ENCODE data around the gene NFIA.

The NFIA gene

DNA sequence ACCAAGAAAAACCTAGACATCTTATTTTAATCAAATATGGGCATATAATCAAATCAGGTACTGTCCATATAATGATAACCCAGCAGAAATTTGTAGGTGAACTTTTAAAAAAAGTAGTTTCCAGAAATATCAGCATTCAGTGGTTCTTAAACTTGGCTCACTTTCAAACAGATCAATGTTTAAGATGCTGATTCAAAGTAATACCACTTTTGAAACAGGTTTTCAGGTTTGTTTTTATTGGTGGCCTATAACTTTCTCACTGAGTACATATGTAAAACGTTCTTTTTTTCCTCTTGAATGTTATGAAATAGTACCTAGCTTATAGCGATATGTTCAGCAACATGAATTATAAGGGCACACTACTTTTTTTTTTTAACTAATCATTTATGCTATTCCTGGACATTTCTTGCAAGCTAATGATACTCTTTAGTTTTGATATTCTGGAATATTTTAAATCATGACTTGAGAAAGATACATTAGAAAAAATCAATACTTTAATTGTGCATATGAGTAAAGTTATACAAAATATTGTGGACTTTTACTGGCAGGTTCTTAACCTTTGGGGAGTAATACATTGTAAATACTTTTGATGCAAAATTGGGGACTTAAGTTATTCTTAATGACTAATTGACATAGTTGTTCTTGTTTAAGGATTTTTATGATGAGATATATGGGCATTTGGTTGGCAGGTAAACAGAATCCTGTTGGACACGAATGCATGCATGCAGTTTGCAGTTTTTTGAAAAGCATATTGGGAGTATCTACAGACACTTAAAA lies 3.0 kb downstream of the NFIA start:
- no peak for DNase-seq

GRCh38 chr1:61085983-61086644 lies 3.8 kb downstream of the NFIA start:
- no peak for DNase-seq

- no peak for DNase-seq
These were observed 5.2 kb downstream of the NFIA start for GRCh38 chr1:61087571-61087970.

GRCh38 chr1:61088163-61088974 lies 6.0 kb downstream of the NFIA start:
- no peak for DNase-seq

DNA sequence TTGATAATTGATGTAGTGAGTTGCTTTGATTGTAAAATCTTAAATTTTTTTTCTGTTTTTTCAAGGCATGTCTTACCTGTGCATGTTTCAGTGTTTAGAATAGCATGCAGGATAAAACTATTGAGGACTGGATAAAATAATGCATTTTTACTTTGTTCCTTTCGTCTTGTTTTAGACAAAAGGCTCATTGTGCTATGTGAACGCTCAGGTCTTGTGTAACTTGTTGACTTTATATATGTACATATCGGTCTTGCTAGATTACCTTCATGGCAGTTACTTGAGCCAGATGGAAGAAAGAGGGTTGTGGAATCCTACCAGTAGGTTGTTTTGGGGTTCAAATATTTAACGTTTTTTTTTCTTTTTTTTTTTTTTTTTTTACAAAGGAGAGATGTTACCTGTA lies 7.0 kb downstream of the NFIA start:
- no peak for DNase-seq

- no peak for DNase-seq
These were observed 7.4 kb downstream of the NFIA start for GRCh38 chr1:61089741-61090140.

GRCh38 chr1:61090546-61091202 lies 8.3 kb downstream of the NFIA start:
- no peak for DNase-seq

GRCh38 chr1:61091455-61091854 lies 9.1 kb downstream of the NFIA start:
- DNase-seq, result no peak

GRCh38 chr1:61092642-61093041 lies 10.3 kb downstream of the NFIA start:
- no peak for DNase-seq

- no peak for DNase-seq
These were observed 11.3 kb downstream of the NFIA start for GRCh38 chr1:61093525-61094137.

GRCh38 chr1:61094677-61095469 lies 12.5 kb downstream of the NFIA start:
- no peak for DNase-seq

DNA sequence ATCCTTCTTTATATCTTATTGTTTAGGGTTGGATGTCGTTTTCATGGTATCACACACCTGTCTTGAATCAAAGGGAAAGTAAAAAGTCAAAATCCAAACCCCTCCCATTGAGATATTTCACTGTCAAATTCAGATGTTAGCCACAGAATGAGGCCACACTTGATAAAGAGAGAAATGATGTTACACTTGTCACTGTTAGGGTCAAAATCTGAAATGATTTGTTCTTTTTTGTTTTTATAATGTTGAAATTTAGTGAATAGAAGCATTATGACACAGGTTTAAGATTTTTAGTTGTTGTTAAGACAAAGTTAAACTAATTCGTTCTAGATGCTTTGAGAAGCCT lies 13.1 kb downstream of the NFIA start:
- no peak for DNase-seq

- DNase-seq, result no peak
These were observed 15.0 kb downstream of the NFIA start for GRCh38 chr1:61097317-61097716.

- DNase-seq, result no peak
These were observed 15.4 kb downstream of the NFIA start for GRCh38 chr1:61097722-61098121.

GRCh38 chr1:61098333-61098732 lies 16.0 kb downstream of the NFIA start:
- no peak for DNase-seq

DNA sequence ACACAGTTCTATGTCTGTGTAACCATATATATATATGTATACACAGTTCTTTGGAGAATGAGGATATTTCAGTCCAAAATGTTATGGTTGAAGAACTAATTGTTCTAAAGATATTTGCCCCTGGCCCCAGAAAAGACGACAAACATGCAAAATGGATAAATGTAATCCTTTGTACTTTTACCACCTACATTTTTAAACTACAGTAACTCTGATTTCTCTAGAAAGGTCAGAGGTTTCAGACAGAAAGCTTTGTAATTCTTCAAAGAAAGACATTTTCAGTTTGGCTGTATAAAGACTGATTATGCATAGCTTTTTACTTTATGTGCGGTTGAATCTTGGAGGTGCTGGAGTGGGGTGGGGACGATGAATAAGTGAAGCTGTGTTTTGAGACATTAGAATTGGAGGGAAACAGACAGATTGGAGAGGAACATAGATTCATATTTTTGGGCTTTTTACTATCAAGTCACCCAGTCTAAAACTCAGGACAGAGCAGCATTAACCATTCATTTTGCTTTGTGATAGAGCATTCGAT lies 16.6 kb downstream of the NFIA start:
- DNase-seq, result no peak

GRCh38 chr1:61100578-61100977 lies 18.2 kb downstream of the NFIA start:
- DNase-seq, result no peak

- no peak for DNase-seq
These were observed 19.2 kb downstream of the NFIA start for GRCh38 chr1:61101536-61101935.

DNA sequence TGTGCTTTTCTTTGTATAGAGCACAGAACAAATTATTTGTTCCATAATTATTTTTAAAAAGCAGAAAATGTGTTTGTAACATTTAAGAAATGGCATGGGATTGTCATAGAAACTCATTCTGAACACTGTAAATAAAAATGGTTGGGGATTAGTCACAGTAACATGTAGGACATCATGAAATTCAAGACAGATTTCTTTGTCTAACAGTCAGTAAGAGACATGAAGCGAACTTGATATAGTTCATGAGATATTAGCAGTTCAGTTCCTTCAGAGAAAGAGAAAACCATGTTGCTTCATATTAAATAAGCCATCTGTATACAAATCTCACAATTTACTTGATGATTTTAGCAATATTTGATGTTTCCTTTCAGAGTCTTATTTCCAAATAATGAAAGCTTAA lies 19.7 kb downstream of the NFIA start:
- DNase-seq, result no peak

- DNase-seq, result no peak
These were observed 20.3 kb downstream of the NFIA start for GRCh38 chr1:61102621-61103020.

DNA sequence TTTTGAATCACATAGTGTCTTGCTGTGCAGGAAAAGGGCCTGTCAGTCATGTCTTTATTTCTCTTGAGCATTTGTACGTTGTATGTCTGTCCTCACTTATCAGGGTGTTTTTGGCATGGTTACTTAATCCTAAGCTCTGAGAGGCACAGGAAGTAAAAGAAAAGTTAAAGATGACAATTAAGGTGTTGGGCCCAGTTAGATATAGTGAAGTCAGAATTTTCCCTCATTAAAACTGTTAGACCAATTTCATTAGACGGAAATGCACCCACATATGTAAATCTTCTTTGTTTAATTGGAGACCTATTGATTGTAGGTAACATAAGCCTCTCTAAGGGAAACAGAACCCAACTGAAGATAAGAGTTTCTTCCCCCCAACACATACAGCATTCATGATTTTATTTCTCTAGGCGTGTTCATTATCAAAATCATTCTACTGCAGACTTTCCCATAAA lies 21.9 kb downstream of the NFIA start:
- DNase-seq, result no peak

DNA sequence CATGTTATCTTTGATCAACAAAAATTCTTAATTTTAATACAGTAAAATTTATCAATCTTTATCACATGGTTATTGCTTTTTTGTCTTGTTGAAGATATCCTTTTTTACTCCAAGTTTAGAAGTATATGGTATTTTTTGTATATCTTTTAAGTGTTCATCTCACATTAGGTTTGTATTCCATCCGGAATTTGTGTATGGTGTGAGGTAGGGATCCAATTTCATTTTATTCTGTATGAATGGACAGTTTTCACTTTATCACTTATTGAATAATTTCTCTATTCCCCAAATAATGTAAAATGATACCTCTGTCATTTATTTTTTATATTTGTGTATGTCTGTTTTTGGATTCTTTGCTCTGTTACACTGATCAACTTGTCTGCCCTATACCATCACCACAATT lies 25.3 kb downstream of the NFIA start:
- no peak for DNase-seq
